Smooth muscle cell (in vitro differentiated cells): Measurements from ENCODE around the gene OR5AR1. TPM values are rescaled to one million over a fixed set of nuclear protein-coding genes. Genes with fewer than 3 reads are reported as not detected.

Source experiments
- DNase-seq: peaks from one replicate; lab custom pipeline; 2025; ENCODE audit not compliant: unreplicated experiment; lab: John Stamatoyannopoulos, UW
- H2AFZ ChIP-seq: fragments of 200-600 bp; sonication (generic); 2 replicates; pipeline ENCODE4 v1.6.0; 2016; ENCODE audit warnings: antibody characterized with exemption, low read depth, mild to moderate bottlenecking
- H3F3A ChIP-seq: fragments of 200-600 bp; sonication (generic); 2 replicates; pipeline ENCODE4 v1.6.0; 2017; ENCODE audit warnings: antibody characterized with exemption, low read depth
- H3K27ac ChIP-seq: fragments of 200-600 bp; sonication (generic); 2 replicates; pipeline ENCODE4 v1.5.1; 2016; ENCODE audit warnings: low read depth, mild to moderate bottlenecking
- H3K27me3 ChIP-seq: fragments of 200-600 bp; sonication (generic); 2 replicates; pipeline ENCODE4 v1.6.1; 2016; ENCODE audit warnings: low read depth, mild to moderate bottlenecking
- H3K36me3 ChIP-seq: fragments of 200-600 bp; sonication (generic); 2 replicates; pipeline ENCODE4 v1.5.1; 2016; ENCODE audit warnings: low read depth
- H3K4me1 ChIP-seq: fragments of 200-600 bp; sonication (generic); 2 replicates; pipeline ENCODE4 v1.5.1; 2016; ENCODE audit warnings: low read depth
- H3K4me2 ChIP-seq: fragments of 200-600 bp; sonication (generic); 2 replicates; pipeline ENCODE4 v1.6.0; 2016; ENCODE audit warnings: mild to moderate bottlenecking
- H3K4me3 ChIP-seq: fragments of 200-600 bp; sonication (generic); 2 replicates; pipeline ENCODE4 v1.5.1; 2016; ENCODE audit warnings: mild to moderate bottlenecking
- H3K79me2 ChIP-seq: fragments of 200-600 bp; sonication (generic); 2 replicates; pipeline ENCODE4 v1.6.0; 2016; ENCODE audit warnings: low read depth, mild to moderate bottlenecking
- H3K9ac ChIP-seq: fragments of 200-600 bp; sonication (generic); 2 replicates; pipeline ENCODE4 v1.6.0; 2016; ENCODE audit warnings: low read depth
- H3K9me3 ChIP-seq: fragments of 200-600 bp; sonication (generic); replicated peaks from 2 replicates; pipeline ENCODE4 v1.5.1; 2016; ENCODE audit warnings: low read depth
- H4K20me1 ChIP-seq: fragments of 200-600 bp; sonication (generic); 2 replicates; pipeline ENCODE4 v1.6.0; 2016; ENCODE audit warnings: low read depth
- WGBS: methylation state at CpG from one replicate; pipeline ENCODE4 v1.1.7; 2016; ENCODE audit warnings: low lambda C conversion rate; 5-methylcytosine and 5-hydroxymethylcytosine counted together
- polyA plus RNA-seq: library from polyadenylated mRNA; unstranded; fragments of >200 nt; fragmentation: Nextera tagmentation; extraction: Ambion mirVana; gene quantifications from 2 replicates; pipeline ENCODE4 v1.2.1, GENCODE V29; 2016
- total RNA-seq: library from RNA; depleted of rRNA; stranded (reverse); fragments of >200 nt; gene quantifications from 2 replicates; pipeline ENCODE4 v1.2.3, GENCODE V29; 2014
- TF ChIP-seq, protein P1 (sequence below): fragments of 200-600 bp; sonication (generic); IDR thresholded peaks from 2 replicates; pipeline ENCODE4 v1.5.1; 2017; ENCODE audit warnings: borderline replicate concordance, mild to moderate bottlenecking, antibody characterized with exemption; ENCODE audit not compliant: insufficient read depth, poor library complexity, severe bottlenecking

Gene OR5AR1
- total and polyA plus RNA-seq, 2 experiments from 2014 or later: not detected

DNA sequence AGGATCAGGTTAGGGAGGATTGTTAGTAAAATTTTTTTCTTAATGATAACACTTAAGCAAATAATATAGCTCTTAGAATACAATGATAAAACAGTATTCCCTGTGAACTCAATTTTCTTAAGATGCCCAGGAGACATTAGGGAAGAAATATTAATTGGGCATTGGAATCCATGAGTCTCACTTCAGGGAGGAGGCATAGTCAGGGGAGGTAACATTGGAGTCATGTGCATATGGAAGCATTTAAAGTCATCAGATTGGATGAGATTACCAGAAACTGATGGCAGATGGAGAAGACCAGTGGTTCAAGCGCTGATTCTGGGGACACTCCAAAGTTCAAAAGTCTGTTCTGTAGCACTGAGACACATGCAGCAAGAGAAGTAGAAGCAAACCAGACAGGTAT lies 35.3 kb downstream of the OR5AR1 start, which contains the start of gene OR9G1:
Gene OR9G1, plus strand, starts transcription at position 301 of the 400 bp plus-strand sequence. CDS start 1,293 bp downstream, outside the sequence.
- no peak within 1 kb of the TSS for H2AFZ ChIP-seq
- H3K79me2 ChIP-seq: no peaks in the 10 kb centered on the region
- H3K4me2 ChIP-seq: no peak within 1 kb of the TSS
- no peaks in the 10 kb centered on the region for H3K9me3 ChIP-seq
- no peaks in the 10 kb centered on the region for H4K20me1 ChIP-seq
- no peaks in the 10 kb centered on the region for H3K4me1 ChIP-seq
- H3K27me3 ChIP-seq: no peaks in the 10 kb centered on the region
- no peaks in the 10 kb centered on the region for H3F3A ChIP-seq
- TF ChIP-seq, protein P1, sequence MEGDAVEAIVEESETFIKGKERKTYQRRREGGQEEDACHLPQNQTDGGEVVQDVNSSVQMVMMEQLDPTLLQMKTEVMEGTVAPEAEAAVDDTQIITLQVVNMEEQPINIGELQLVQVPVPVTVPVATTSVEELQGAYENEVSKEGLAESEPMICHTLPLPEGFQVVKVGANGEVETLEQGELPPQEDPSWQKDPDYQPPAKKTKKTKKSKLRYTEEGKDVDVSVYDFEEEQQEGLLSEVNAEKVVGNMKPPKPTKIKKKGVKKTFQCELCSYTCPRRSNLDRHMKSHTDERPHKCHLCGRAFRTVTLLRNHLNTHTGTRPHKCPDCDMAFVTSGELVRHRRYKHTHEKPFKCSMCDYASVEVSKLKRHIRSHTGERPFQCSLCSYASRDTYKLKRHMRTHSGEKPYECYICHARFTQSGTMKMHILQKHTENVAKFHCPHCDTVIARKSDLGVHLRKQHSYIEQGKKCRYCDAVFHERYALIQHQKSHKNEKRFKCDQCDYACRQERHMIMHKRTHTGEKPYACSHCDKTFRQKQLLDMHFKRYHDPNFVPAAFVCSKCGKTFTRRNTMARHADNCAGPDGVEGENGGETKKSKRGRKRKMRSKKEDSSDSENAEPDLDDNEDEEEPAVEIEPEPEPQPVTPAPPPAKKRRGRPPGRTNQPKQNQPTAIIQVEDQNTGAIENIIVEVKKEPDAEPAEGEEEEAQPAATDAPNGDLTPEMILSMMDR: no peak
- WGBS: 95% methylated on average over 1 of the region's 1 CpG
- no peak for DNase-seq
- H3K36me3 ChIP-seq: no peaks in the 10 kb centered on the region
- H3K9ac ChIP-seq: no peak within 1 kb of the TSS
- H3K4me3 ChIP-seq: no peak within 1 kb of the TSS
- no peak within 1 kb of the TSS for H3K27ac ChIP-seq

DNA sequence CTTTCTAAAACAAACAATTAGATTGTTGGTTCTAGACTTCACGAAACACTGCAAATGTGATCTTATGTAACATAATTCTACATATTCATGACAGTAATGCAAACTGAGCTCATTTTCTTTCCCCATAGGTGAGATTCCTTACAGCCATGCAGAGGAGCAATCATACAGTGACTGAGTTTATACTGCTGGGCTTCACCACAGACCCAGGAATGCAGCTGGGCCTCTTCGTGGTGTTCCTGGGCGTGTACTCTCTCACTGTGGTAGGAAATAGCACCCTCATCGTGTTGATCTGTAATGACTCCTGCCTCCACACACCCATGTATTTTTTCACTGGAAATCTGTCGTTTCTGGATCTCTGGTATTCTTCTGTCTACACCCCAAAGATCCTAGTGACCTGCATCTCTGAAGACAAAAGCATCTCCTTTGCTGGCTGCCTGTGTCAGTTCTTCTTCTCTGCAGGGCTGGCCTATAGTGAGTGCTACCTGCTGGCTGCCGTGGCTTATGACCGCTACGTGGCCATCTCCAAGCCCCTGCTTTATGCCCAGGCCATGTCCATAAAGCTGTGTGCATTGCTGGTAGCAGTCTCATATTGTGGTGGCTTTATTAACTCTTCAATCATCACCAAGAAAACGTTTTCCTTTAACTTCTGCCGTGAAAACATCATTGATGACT lies 36.9 kb downstream of the OR5AR1 start:
- Histone ChIP-seq H3K4me1 (no peaks in the 10 kb centered on the region), H3K9ac (no peak overlapping the region), H3K27me3 (no peaks in the 10 kb centered on the region), H3K36me3 (no peaks in the 10 kb centered on the region), H3F3A (no peaks in the 10 kb centered on the region), H3K4me3 (no peak overlapping the region), H4K20me1 (no peaks in the 10 kb centered on the region), H2AFZ (no peak overlapping the region), H3K9me3 (no peaks in the 10 kb centered on the region), H3K27ac (no peak overlapping the region), H3K79me2 (no peaks in the 10 kb centered on the region), H3K4me2 (no peak overlapping the region)
- WGBS: 64% methylated on average over 10 of the region's 10 CpGs
- DNase-seq: no peak
- TF ChIP-seq, protein P1: no peak

DNA sequence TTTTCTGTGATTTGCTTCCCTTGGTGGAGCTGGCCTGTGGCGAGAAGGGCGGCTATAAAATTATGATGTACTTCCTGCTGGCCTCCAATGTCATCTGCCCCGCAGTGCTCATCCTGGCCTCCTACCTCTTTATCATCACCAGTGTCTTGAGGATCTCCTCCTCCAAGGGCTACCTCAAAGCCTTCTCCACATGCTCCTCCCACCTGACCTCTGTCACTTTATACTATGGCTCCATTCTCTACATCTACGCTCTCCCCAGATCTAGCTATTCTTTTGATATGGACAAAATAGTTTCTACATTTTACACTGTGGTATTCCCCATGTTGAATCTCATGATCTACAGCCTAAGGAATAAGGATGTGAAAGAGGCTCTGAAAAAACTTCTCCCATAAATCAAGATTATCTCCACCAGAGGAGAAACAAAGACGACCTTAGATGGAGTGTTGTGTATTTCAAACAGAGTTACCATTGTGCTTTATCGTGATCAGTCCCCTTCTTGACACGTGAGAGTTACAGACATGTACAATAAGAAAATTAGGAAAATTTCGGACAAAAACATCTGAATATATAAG lies 37.5 kb downstream of the OR5AR1 start:
- no peaks in the 10 kb centered on the region for H3K79me2 ChIP-seq
- no peak overlapping the region for H3K4me3 ChIP-seq
- TF ChIP-seq, protein P1: no peak
- WGBS: 67% methylated on average over 8 of the region's 8 CpGs
- H3K27ac ChIP-seq: no peak overlapping the region
- DNase-seq: no peak
- no peak overlapping the region for H2AFZ ChIP-seq
- no peaks in the 10 kb centered on the region for H3K36me3 ChIP-seq
- no peaks in the 10 kb centered on the region for H3K9me3 ChIP-seq
- no peak overlapping the region for H3K4me2 ChIP-seq
- no peaks in the 10 kb centered on the region for H3K27me3 ChIP-seq
- no peaks in the 10 kb centered on the region for H3F3A ChIP-seq
- H3K4me1 ChIP-seq: no peaks in the 10 kb centered on the region
- no peak overlapping the region for H3K9ac ChIP-seq
- no peaks in the 10 kb centered on the region for H4K20me1 ChIP-seq
